ENCODE results near the gene HCCS. TPM values are rescaled to one million over a fixed set of nuclear protein-coding genes. Genes with fewer than 3 reads are reported as not detected.

Gene HCCS
- total RNA-seq (2022; extraction: Qiagen RNA extraction), result 54.9 to 58.2 TPM (median 56.5 TPM) in 5 replicates

DNA sequence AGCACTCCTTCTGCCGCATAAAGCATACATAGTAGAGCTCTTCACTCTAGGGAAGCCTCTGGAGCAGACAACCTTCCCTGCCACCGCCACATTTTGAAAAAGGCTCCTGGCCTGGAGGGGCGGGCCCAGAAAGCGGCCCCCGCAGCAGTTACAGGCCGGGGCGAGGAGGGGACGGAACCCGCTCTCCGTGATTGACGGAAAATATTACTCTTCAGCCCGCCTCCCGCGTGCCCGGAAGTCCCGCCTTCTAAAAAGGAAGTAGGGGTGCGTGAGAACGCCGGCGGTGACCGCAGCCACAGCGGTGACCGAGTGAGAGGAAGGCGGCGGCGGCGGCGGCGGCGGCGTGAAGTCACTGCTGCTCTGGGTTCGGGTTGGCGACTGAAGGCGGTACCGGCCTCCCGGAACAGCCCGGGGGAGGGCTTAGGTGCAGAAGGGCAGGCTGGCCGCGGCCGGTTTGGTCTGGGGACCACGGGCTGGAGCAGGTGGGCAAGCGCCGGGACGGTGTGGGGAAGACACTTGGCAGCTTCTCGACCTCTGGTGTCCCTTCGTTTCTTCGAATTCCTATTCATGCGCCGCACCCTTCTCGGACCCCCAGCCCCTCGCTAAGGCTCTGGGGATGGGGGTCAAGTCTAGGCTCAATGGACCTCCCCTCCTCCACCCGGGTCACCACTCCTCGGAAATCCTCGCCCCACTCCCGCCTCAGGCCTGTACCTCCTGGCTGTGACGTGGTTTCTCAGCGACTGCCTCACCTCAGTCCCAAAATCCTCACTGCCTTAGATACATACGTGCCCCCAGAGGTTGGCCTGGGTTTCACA lies at the start of gene HCCS:
TSS of gene HCCS (plus strand) at position 296 of the 815 bp plus-strand sequence. CDS start 729 bp downstream, outside the sequence.

Other genes with a start within 250 kb of the HCCS start
- gene AMELX, start 182.1 kb downstream of the HCCS start, total RNA-seq (2022; extraction: Qiagen RNA extraction), result not detected in 5 replicates